Measurements from ENCODE around the gene PAFAH1B2. TPM values are rescaled to one million over a fixed set of nuclear protein-coding genes. Genes with fewer than 3 reads are reported as not detected.
A peak's percentile ranks its signal among the peaks of the same experiment; 100 is the strongest.
"Not testable (repeated sequence)": the region's sequence is repeated elsewhere in the genome, so short reads cannot be mapped to it uniquely, and the experiment has no call there.

PAFAH1B2 gene
- total RNA-seq, 1 experiment from 2014 or later: 91.3 TPM

DNA sequence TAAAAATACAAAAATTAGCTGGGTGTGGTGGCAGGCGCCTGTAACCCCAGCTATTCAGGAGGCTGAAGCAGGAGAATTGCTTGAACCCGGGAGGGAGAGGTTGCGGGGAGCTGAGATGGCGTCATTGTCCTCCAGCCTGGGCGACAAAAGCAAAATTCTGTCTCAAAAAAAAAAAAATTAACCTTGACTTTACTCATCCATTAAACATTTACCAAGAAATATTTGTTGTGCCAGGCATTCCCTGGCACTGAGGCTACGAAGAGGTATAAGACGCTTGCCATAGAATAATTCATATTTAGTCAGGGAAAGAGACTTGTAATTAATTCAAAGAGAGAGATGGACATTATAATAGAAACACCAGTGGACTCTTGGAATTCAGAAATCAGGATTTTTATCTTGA lies 13.2 kb upstream of the PAFAH1B2 start:
- no peaks in the 10 kb centered on the region for H3F3A ChIP-seq (ENCODE audit: insufficient read depth, low read depth)
- H3K9me2 ChIP-seq (ENCODE audit: insufficient read depth): no peaks in the 10 kb centered on the region
- H3K4me3 ChIP-seq: no peak overlapping the region
- ChIA-PET POLR2A (ENCODE audit: unreplicated experiment) (no interaction called here), CTCF (no interaction called here)
- no peak for DNase-seq
- intact Hi-C loops (cut with micrococcal nuclease; ENCODE audit: unreplicated experiment): no loop called here
- H3K27me3 ChIP-seq (ENCODE audit: insufficient read depth, low read depth): no peaks in the 10 kb centered on the region
- no TSS peak for BruUV-seq (replicated peaks)
- no peak for TF ChIP-seq EZH2 (IDR thresholded peaks at IDR 0.05; ENCODE audit: low read depth)
- TF ChIP-seq, protein P1, sequence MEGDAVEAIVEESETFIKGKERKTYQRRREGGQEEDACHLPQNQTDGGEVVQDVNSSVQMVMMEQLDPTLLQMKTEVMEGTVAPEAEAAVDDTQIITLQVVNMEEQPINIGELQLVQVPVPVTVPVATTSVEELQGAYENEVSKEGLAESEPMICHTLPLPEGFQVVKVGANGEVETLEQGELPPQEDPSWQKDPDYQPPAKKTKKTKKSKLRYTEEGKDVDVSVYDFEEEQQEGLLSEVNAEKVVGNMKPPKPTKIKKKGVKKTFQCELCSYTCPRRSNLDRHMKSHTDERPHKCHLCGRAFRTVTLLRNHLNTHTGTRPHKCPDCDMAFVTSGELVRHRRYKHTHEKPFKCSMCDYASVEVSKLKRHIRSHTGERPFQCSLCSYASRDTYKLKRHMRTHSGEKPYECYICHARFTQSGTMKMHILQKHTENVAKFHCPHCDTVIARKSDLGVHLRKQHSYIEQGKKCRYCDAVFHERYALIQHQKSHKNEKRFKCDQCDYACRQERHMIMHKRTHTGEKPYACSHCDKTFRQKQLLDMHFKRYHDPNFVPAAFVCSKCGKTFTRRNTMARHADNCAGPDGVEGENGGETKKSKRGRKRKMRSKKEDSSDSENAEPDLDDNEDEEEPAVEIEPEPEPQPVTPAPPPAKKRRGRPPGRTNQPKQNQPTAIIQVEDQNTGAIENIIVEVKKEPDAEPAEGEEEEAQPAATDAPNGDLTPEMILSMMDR (conservative IDR thresholded peaks at IDR 0.05): no peak
- H3K9me3 ChIP-seq (ENCODE audit: insufficient read depth, low read depth): no peaks in the 10 kb centered on the region
- no peaks in the 10 kb centered on the region for H3K79me2 ChIP-seq (ENCODE audit: low read depth)
- no peak overlapping the region for H2AFZ ChIP-seq
- no peak overlapping the region for H3K27ac ChIP-seq
- H3K4me1 ChIP-seq (replicated peaks; ENCODE audit: insufficient read depth): no peaks in the 10 kb centered on the region
- no peaks in the 10 kb centered on the region for H4K20me1 ChIP-seq (ENCODE audit: insufficient read depth)
- no peak overlapping the region for H3K4me2 ChIP-seq
- H3K36me3 ChIP-seq (ENCODE audit: low read depth): no peaks in the 10 kb centered on the region

DNA sequence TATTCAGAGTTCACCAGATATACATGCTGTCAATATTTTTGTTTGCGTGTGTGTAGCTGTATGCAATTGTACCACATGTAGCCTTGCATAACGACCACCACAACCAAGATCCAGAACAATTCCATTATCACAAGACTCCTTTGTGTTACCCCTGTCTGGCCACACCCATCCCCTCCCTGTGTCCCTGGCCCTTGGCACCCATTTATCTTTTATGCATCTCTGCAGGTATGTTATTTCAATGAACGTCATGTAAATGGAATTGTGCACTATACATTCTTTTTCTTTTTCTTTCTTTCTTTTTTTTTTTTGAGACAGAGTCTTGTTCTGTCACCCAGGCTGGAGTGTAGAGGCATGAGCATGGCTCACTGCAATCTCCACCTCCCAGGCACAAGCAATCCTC lies 9.7 kb upstream of the PAFAH1B2 start:
- peak; percentile 56 for DNase-seq
- CTCF ChIA-PET: no interaction called here
- TF ChIP-seq EZH2 (IDR thresholded peaks at IDR 0.05; ENCODE audit: low read depth): no peak
- TF ChIP-seq, protein P1 (conservative IDR thresholded peaks at IDR 0.05): no peak
- no TSS peak for BruUV-seq (replicated peaks)
- Histone ChIP-seq H3K27ac (no peak overlapping the region), H3K4me2 (no peak overlapping the region), H3K27me3 (ENCODE audit: insufficient read depth, low read depth) (no peaks in the 10 kb centered on the region), H3K79me2 (ENCODE audit: low read depth) (no peaks in the 10 kb centered on the region), H3K36me3 (ENCODE audit: low read depth) (no peaks in the 10 kb centered on the region), H3K9me2 (ENCODE audit: insufficient read depth) (no peaks in the 10 kb centered on the region), H3K4me3 (no peak overlapping the region), H3K9me3 (ENCODE audit: insufficient read depth, low read depth) (no peaks in the 10 kb centered on the region), H3K4me1 (replicated peaks; ENCODE audit: insufficient read depth) (no peaks in the 10 kb centered on the region), H4K20me1 (ENCODE audit: insufficient read depth) (no peaks in the 10 kb centered on the region), H2AFZ (no peak overlapping the region), H3F3A (ENCODE audit: insufficient read depth, low read depth) (no peaks in the 10 kb centered on the region)
- intact Hi-C loops (cut with micrococcal nuclease; ENCODE audit: unreplicated experiment): no loop called here
- POLR2A ChIA-PET (ENCODE audit: unreplicated experiment): interaction anchor here (0.6 kb wide), 1 partner anchor 385 kb away, joined by 5 read pairs; no protein-coding TSS in a partner anchor

DNA sequence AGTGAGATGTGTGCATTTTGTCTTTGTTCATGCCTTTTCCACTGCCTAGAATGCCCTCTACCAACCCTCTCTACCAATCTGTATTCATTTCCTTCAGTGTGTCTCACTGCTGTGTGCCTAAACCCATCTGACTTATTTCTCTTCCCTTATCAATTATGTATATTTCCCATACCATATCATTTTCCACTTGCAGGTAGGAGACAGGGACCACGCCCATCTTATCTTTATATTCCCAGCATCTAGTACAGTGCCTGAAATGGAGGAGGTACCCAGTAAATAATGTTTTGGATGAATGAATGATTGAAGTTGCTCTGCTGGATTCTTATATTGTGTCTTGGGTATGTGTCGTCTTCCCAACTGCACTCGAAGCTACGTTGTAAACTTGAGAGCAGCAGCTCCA lies 9.1 kb upstream of the PAFAH1B2 start:
- H3K4me3 ChIP-seq; H3K9me2 ChIP-seq (ENCODE audit: insufficient read depth); DNase-seq; H3K27me3 ChIP-seq (ENCODE audit: insufficient read depth, low read depth); BruUV-seq (replicated peaks); H3F3A ChIP-seq (ENCODE audit: insufficient read depth, low read depth); H3K4me2 ChIP-seq; H3K4me1 ChIP-seq (replicated peaks; ENCODE audit: insufficient read depth); H3K36me3 ChIP-seq (ENCODE audit: low read depth); H4K20me1 ChIP-seq (ENCODE audit: insufficient read depth); intact Hi-C loops (cut with micrococcal nuclease; ENCODE audit: unreplicated experiment); POLR2A ChIA-PET (ENCODE audit: unreplicated experiment); H3K27ac ChIP-seq; H2AFZ ChIP-seq; CTCF ChIA-PET; H3K79me2 ChIP-seq (ENCODE audit: low read depth); H3K9me3 ChIP-seq (ENCODE audit: insufficient read depth, low read depth): not testable (repeated sequence)

DNA sequence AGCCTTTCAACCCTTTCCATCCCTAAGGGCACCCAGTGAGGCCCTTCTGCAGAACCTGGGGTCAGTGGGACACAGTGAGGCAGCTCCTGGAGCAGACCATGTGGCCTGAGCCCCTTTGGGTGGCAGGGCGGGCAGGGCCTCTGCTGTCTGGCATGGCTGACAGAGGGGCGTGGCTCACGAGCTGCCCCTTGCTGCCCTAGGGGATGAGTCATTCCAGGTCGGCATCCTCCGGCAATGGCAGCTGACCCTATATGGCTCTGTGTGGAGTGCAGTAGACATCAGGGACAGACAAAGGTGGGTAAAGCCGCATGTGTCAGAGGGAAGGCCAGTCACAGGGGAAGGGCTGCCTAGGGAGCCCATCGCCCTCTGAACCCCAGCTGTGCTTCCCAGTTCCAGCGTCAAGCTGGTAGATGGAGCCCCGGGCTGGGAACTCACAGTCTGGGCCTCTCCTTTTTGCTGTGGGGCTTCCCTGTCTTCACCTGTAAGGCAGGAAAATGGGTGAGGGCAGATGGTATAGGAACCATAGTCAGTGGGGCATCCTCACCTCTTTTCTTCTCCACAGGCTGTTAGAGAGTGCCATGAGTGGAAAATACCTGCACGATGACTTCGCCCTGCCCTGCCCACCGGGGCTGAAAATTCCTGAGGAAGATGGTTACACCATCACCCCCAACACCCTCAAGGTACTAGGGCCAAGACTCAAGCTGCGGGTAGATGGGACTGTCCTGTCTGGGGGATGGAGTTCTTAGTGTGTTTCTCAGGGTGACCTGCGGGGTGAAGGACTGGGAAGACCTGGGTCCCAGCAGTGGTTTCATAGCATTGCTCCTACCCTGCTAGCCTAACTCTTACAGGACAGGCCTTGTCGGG lies 6.6 kb upstream of the PAFAH1B2 start:
- POLR2A ChIA-PET (ENCODE audit: unreplicated experiment); H3K4me1 ChIP-seq (replicated peaks; ENCODE audit: insufficient read depth); H3K9me3 ChIP-seq (ENCODE audit: insufficient read depth, low read depth); H3K27ac ChIP-seq; H3K4me3 ChIP-seq; H3K79me2 ChIP-seq (ENCODE audit: low read depth); H2AFZ ChIP-seq; CTCF ChIA-PET; H3F3A ChIP-seq (ENCODE audit: insufficient read depth, low read depth); H3K4me2 ChIP-seq; H4K20me1 ChIP-seq (ENCODE audit: insufficient read depth); H3K27me3 ChIP-seq (ENCODE audit: insufficient read depth, low read depth); intact Hi-C loops (cut with micrococcal nuclease; ENCODE audit: unreplicated experiment); H3K9me2 ChIP-seq (ENCODE audit: insufficient read depth); H3K36me3 ChIP-seq (ENCODE audit: low read depth): not testable (repeated sequence)
- TSS peak; percentile 61 for BruUV-seq (replicated peaks)
- peak in 1 of 2 experiments; percentile 23 for DNase-seq
